Uterus (tissue), 4 donors: Measurements from ENCODE around the gene PNPLA4. TPM values are rescaled to one million over a fixed set of nuclear protein-coding genes. Genes with fewer than 3 reads are reported as not detected.

Experiments
- DNase-seq, 2 donors: peaks; one replicate each; pipeline ENCODE4 v3.0.0-alpha.2; 2019 to 2020
- H3K27ac ChIP-seq, 2 donors: fragments of 200-600 bp; sonication (generic); 1 replicate in 1 of 2; 2 replicates in 1 of 2; pipeline ENCODE4 v1.5.1; 2016 to 2018
- H3K27me3 ChIP-seq, 2 donors: fragments of 200-600 bp; sonication (generic); one replicate each; pipeline ENCODE4 v1.5.1; 2018 to 2019; ENCODE audit warnings: control low read depth in 1 of 2
- H3K36me3 ChIP-seq, 2 donors: fragments of 200-600 bp; sonication (generic); one replicate each; pipeline ENCODE4 v1.5.1; 2019; ENCODE audit warnings: control low read depth in 1 of 2
- H3K4me1 ChIP-seq, 2 donors: fragments of 200-600 bp; sonication (generic); one replicate each; pipeline ENCODE4 v1.5.1; 2018 to 2019; ENCODE audit warnings: control low read depth in 1 of 2
- H3K4me3 ChIP-seq, 2 donors: fragments of 200-600 bp; sonication (generic); 1 replicate in 1 of 2; 2 replicates in 1 of 2; pipeline ENCODE4 v1.5.1; 2018 to 2019; ENCODE audit warnings: mild to moderate bottlenecking in 1 of 2
- H3K9me3 ChIP-seq, 2 donors: fragments of 200-600 bp; sonication (generic); one replicate each; pipeline ENCODE4 v1.5.1; 2019; ENCODE audit warnings: control low read depth in 1 of 2
- CTCF ChIP-seq, 4 experiments: fragments of 200-600 bp in 2 of 4; fragments of 450-650 bp in 2 of 4; sonication (generic) in 2 of 4; IDR thresholded peaks; one replicate each; pipeline ENCODE4 v1.5.1; 2016 to 2019; ENCODE audit warnings: antibody characterized with exemption in 4 of 4, mild to moderate bottlenecking in 2 of 4, moderate library complexity in 1 of 4
- POLR2A ChIP-seq, 2 donors: fragments of 450-650 bp; IDR thresholded peaks; one replicate each; pipeline ENCODE4 v1.6.1; 2016; ENCODE audit warnings: antibody characterized with exemption in 2 of 2, mild to moderate bottlenecking in 1 of 2, moderate library complexity in 1 of 2
- intact Hi-C: fragments of 100-400 bp; cut with DNase I; formaldehyde crosslinking; loops from one replicate; pipeline ENCODE4 v1.15.1; 2023; ENCODE audit warnings: low total_unique reads
- total RNA-seq, 4 donors: library from RNA; depleted of rRNA in 3 of 4; stranded (reverse); fragments of >200 nt in 3 of 4; gene quantifications; one replicate each; pipeline versions ENCODE4 v1.1.0 to v1.2.4, GENCODE V29; 2014 to 2023
- donor health status: DM: yes; HTN: yes; CAD: no.

PNPLA4 gene
- total RNA-seq, 4 donors from 2014 or later: 1.8 to 17.4 (median 11.3) TPM

- Histone ChIP-seq H3K4me3 (no peak overlapping the region), H3K9me3 (no peaks in the 10 kb centered on the region), H3K36me3 (no peaks in the 10 kb centered on the region), H3K27ac (no peak overlapping the region), H3K4me1 (no peaks in the 10 kb centered on the region), H3K27me3 (no peaks in the 10 kb centered on the region)
- no peak for DNase-seq
- intact Hi-C loops: no loop called here
- TF ChIP-seq POLR2A (IDR thresholded peaks at IDR 0.05) (no peak), CTCF (IDR thresholded peaks at IDR 0.05) (no peak)
Observed at GRCh38 chrX:7953446-7953845, 26.2 kb upstream of the PNPLA4 start.

DNA sequence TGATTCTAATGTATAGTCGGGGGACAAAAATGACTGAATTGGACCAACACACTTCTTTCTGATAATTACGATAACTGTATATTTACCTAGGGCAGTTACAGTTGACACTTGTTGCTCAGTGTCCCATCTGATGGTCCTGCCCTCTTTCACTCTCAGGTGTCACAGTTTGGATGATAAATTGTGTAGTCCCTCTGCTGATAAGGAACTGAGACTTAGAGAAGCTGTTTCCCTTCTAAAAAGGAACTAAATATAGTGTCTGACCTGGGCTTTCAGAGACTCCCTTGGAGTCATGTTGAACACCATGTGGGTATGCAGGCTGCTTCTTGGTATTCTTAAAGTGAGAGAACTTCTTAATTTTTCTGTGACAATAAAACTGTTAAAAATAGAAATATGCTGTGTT lies 23.7 kb upstream of the PNPLA4 start:
- no peak for DNase-seq
- H3K36me3 ChIP-seq: no peaks in the 10 kb centered on the region
- no peaks in the 10 kb centered on the region for H3K27me3 ChIP-seq
- intact Hi-C loops: no loop called here
- no peak for TF ChIP-seq CTCF (IDR thresholded peaks at IDR 0.05)
- TF ChIP-seq POLR2A (IDR thresholded peaks at IDR 0.05): no peak
- H3K4me1 ChIP-seq: no peaks in the 10 kb centered on the region
- no peaks in the 10 kb centered on the region for H3K9me3 ChIP-seq
- no peak overlapping the region for H3K27ac ChIP-seq
- H3K4me3 ChIP-seq: no peak overlapping the region

GRCh38 chrX:7948483-7948882 lies 21.3 kb upstream of the PNPLA4 start:
- intact Hi-C loops: no loop called here
- TF ChIP-seq POLR2A (IDR thresholded peaks at IDR 0.05) (no peak), CTCF (IDR thresholded peaks at IDR 0.05) (no peak)
- DNase-seq: no peak
- H3K4me3 ChIP-seq: no peak overlapping the region
- no peaks in the 10 kb centered on the region for H3K36me3 ChIP-seq
- H3K4me1 ChIP-seq: no peaks in the 10 kb centered on the region
- no peaks in the 10 kb centered on the region for H3K9me3 ChIP-seq
- H3K27me3 ChIP-seq: no peaks in the 10 kb centered on the region
- no peak overlapping the region for H3K27ac ChIP-seq

- Histone ChIP-seq H3K9me3 (no peaks in the 10 kb centered on the region), H3K4me1 (no peaks in the 10 kb centered on the region), H3K27me3 (no peaks in the 10 kb centered on the region), H3K27ac (no peak overlapping the region), H3K4me3 (no peak overlapping the region), H3K36me3 (no peaks in the 10 kb centered on the region)
- intact Hi-C loops: no loop called here
- no peak for DNase-seq
- no peak for TF ChIP-seq POLR2A (IDR thresholded peaks at IDR 0.05)
- TF ChIP-seq CTCF (IDR thresholded peaks at IDR 0.05): no peak
Observed at GRCh38 chrX:7946960-7947359, 19.7 kb upstream of the PNPLA4 start.

DNA sequence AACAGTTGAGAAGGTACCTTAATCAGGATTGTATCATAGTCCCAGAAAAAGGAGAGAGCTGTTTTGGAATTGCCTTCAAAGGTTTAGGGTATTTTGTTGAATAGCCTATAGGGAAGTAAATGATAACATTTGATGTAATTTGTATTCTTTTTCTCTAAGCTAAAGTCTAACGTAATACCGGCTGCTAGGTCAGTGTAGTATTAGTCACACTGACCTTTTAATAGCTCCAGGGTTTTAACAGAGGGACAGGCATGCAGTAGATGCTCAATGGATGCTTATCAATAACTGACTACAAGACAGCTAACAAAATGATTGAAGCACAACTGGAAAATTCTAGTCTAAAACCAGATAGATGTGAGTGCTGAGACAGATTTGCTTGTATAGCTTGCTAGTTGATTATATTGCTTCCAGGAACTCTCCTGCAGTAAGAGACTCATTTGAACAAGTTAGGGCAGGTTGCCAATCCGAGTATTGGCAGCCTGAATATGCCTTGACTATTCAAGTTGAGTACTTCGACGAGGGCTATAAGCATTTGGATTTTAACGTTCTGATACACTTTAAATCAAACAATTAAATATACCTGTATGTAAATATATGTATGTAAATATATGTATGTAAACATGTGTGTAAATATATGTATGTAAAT lies 16.5 kb upstream of the PNPLA4 start:
- TF ChIP-seq POLR2A (IDR thresholded peaks at IDR 0.05) (no peak), CTCF (IDR thresholded peaks at IDR 0.05) (no peak)
- Histone ChIP-seq H3K4me1 (no peaks in the 10 kb centered on the region), H3K27ac (no peak overlapping the region), H3K27me3 (no peaks in the 10 kb centered on the region), H3K9me3 (no peaks in the 10 kb centered on the region), H3K4me3 (no peak overlapping the region), H3K36me3 (no peaks in the 10 kb centered on the region)
- intact Hi-C loops: no loop called here
- DNase-seq: no peak
